ENCODE data around the gene ACBD4.
"Not testable (repeated sequence)": the region's sequence is repeated elsewhere in the genome, so short reads cannot be mapped to it uniquely, and the experiment has no call there.

Gene ACBD4

DNA sequence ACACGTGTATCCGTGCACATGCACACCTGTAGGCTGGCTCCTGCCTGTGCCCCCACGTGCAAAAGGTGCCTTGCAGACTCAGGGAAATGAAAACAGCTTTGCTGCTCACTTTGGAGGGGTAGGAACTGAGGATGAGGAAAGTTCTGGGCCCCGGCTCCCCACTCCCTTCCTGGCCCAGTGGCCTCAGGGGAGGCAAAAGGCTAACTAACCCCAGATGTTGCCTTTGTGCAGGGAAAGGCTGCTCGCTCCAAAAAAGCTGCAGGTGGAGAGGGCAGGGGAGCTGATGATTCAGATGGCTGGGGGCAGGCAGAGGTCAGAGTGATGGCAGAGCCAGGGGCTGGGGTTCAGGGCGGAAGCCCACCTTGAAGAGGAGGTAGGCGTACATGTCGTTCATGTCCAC is 15.5 kb upstream of the ACBD4 start:
- DNase-seq (ENCODE audit: low spot score): no peak

GRCh38 chr17:45120558-45120957 is 14.9 kb upstream of the ACBD4 start:
- no peak for DNase-seq (ENCODE audit: low spot score)

- DNase-seq (ENCODE audit: low spot score): no peak
Measured at GRCh38 chr17:45121055-45121454, 14.4 kb upstream of the ACBD4 start.

DNA sequence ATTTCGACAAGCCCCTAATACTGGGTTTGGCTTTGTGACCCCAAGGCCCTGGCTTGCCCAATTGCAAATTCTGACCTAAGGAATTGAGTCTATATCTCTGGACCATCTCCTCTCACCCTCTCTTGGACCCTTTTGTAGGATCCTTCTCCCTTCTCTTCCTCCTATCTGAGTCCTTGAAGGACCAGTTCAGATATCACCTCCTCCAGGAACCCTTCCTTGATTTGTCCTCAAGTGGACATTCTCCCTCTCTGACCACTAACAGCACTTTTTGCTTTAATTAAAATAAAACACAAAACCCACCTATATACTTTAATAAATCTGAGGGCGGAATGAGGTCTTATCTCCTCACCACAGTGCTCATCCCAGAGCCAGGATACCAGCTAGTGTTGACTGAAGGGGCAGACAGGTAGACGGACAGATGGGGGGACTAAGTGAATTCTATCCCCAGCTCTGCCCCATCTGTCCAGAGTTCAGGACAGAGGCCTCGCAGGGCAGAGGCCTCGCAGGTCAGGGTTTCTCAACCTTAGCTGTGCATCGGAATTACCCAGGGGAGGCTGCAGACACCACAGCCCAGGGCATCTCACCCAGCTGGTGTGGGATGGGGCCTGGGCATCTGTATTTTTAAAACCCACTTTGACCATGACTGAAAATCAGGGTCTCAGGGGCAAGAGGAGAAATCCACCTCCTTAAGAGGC is 12.3 kb upstream of the ACBD4 start:
- DNase-seq (ENCODE audit: low spot score): no peak

DNA sequence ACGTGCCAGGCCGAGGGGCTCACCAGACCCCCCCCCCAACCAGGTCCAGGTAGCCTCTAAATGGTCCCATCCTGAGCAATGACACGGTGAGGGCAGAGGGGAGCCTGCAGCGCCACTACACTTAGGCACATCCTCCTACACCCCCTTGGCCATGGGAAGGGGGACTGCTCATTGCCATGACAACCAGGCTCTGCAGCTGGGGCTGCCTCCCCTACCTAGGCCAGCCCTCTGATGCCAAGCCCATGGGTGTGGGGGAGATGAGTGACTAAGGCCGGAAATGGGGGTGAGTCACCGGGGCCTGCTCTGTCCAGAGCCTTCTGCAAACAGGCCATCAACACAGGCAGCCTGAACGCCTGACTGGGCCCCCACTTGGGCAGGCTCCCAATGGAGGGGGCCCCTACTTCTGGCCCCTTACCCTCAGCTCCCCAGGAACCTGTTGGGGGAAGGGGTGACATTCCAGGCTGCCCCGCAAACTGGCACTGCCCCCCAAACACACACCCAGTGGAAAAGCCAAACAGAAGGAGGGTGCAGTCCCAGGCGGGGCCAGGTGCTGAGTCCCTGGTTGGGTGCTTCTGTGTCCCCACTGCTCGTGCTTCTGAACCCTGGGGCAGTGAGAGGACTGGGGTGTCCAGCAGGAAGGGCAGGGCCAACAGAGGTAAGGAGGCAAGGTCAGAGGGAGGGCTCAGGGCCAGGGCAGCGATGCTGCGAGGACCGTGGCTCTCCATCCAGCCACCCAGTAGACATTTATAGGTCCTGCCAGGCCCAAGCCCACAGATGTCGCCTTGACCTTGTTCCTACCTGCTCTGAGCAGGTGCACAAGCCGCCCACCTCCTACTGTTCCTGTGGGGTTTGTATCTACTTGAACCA is 11.3 kb upstream of the ACBD4 start:
- DNase-seq (ENCODE audit: low spot score): peak; percentile 90

- DNase-seq (ENCODE audit: low spot score): not testable (repeated sequence)
Measured at GRCh38 chr17:45124797-45125122, 10.7 kb upstream of the ACBD4 start.

GRCh38 chr17:45125509-45125908 is 10.0 kb upstream of the ACBD4 start:
- DNase-seq (ENCODE audit: low spot score): no peak

- no peak for DNase-seq (ENCODE audit: low spot score)
Measured at GRCh38 chr17:45127207-45127547, 8.3 kb upstream of the ACBD4 start.

DNA sequence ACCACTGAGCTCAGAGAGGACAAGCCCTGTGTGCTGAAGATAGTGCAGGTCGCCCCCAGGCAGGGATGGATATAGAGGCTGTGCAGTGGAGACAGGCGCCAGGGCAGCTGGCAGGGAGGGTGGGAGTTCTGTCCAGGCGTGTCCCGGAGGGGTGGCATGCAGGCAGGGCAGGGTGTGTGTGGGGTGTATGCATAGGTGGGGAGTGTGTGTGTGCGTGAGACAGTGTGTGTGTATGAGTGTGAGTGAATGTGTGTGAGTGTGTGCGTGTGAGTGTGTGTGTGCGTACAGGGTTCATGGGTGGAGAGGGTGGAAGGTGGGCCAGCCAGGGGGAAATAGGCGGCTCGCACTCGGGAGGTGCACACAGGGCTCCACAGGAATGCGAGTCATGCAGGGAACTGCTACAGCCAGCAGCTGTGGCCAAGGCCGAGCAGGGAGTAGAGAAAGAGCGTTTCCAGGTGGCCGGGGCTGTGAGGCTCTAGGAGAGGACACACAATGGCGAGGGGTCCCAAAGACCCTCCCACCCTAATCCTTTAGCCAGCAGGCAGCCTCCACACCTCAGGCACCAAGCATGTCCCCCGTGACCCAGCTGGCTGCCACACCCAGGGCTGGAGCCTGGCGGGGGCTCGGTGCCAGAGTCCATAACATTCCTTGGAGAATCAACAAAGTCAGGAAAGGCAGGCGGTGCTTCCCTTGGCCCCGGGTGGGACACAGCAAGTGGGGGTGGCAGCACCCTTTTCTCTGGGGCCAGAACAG is 7.8 kb upstream of the ACBD4 start:
- peak; percentile 64 for DNase-seq (ENCODE audit: low spot score)

GRCh38 chr17:45128331-45128730 is 7.2 kb upstream of the ACBD4 start:
- no peak for DNase-seq (ENCODE audit: low spot score)

- DNase-seq (ENCODE audit: low spot score): no peak
Measured at GRCh38 chr17:45128989-45129388, 6.5 kb upstream of the ACBD4 start.

GRCh38 chr17:45129426-45129939 is 6.0 kb upstream of the ACBD4 start:
- peak; percentile 49 for DNase-seq (ENCODE audit: low spot score)

DNA sequence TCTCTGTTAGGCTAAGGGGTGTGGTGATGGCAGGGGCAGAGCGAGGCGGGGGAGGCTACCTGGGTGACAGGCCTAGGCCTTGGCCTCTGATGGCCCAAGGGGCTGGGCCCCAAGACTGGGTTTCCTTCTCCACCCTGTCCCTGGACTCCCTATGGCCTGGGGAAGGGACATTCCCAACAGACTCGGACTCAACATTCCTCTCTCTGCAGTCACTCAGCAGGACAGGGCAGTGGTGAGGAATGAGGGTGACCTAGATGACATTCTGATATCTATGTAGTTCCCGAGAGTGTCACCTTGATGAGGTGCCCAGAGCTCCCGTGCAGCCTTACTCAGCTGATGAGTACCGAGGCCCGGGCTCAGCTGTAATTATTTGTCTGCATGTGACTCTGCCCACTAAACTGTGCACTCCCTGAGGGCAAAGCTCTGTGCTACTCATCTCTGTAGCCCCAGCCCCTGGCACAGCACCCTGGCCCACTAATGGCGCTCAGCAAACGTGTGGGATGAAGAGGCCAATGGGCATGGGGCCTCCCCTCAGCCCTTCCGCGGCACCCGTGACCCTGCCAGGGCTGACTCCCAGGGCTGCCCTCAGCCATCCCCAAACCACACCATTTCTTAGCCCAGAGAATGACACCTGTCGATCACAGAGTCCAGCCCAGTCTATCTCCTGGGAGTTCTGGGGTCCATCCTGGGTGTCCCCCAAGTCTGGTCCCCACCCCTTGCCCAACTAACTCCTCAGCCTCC is 5.4 kb upstream of the ACBD4 start:
- peak; percentile 82 for DNase-seq (ENCODE audit: low spot score)

DNA sequence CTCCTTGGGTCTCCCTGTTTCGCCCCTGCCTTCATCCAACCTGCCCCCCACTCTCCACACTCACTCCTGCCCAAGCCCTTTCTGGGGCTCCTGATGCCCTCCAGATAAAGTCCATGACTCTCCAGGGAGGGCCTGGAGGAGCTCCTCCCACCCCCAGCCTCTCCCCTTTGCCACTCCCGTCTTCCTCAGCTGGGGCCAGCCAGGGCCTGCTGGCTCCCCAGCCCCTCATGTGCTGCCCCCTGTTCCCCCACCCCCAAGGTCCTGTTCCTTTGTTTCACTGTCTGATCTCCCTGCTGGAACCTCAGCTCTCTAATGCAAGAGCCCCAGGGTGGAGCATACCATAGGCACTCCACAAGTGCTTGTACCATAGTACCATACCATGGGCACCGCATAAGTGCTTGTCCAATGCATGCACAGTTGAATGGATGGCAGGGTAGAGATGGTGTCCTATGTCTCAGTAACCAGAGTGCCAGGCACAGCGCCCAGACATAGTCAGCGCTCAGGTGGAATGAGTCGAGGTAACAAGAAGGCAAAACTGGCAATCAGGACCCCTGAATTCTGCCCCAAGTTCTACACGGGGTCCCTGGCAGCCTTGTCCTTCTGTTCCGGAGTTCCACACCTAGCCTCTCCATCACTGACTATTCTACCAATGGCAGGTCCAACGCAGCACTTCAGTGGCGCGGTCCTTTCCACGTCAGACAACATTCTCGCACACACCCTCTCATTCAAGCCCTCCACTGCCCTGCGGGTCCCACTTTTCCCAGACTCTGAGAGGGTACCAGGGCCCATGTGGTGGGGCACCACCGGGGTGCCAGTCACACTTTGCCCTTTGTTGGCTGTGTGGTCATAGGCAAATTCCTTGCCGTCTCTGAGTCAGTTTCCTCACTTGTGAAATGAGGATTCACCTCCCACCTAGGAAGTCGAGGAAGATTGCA is 4.5 kb upstream of the ACBD4 start:
- DNase-seq (ENCODE audit: low spot score): no peak

GRCh38 chr17:45131616-45132319 is 3.7 kb upstream of the ACBD4 start:
- peak; percentile 36 for DNase-seq (ENCODE audit: low spot score)

GRCh38 chr17:45132320-45132571 is 3.2 kb upstream of the ACBD4 start, which contains the start of gene PLCD3:
Gene PLCD3, minus strand, starts transcription at chr17:45132515. Its CDS starts 105 bp downstream, at chr17:45132410.
- DNase-seq (ENCODE audit: low spot score): no peak

GRCh38 chr17:45132572-45133463 is 2.7 kb upstream of the ACBD4 start:
- peak; percentile 86 for DNase-seq (ENCODE audit: low spot score)

- DNase-seq (ENCODE audit: low spot score): no peak
Measured at GRCh38 chr17:45135978-45136791, 698 bp downstream of the ACBD4 start.

Measured in kidney tubule cell (primary cell).